ENCODE measurements around the gene AMOTL1. TPM values are rescaled to one million over a fixed set of nuclear protein-coding genes. Genes with fewer than 3 reads are reported as not detected.
"Not testable (repeated sequence)": the region's sequence is repeated elsewhere in the genome, so short reads cannot be mapped to it uniquely, and the experiment has no call there.

Gene AMOTL1
- total RNA-seq, 1 donor from 2014 or later: 38.1 TPM

GRCh38 chr11:94825481-94825880, 57.3 kb downstream of the AMOTL1 start:
- DNase-seq: no peak

- DNase-seq: no peak
Observed at GRCh38 chr11:94826415-94826814, 58.3 kb downstream of the AMOTL1 start.

- no peak for DNase-seq
Observed at GRCh38 chr11:94828088-94828487, 59.9 kb downstream of the AMOTL1 start.

- peak; percentile 15 for DNase-seq
Observed at GRCh38 chr11:94830722-94831510, 62.8 kb downstream of the AMOTL1 start.

- DNase-seq: no peak
Observed at GRCh38 chr11:94831529-94831928, 63.4 kb downstream of the AMOTL1 start.

- no peak for DNase-seq
Observed at GRCh38 chr11:94832604-94833235, 64.6 kb downstream of the AMOTL1 start.

- DNase-seq: peak; percentile 7
Observed at GRCh38 chr11:94834911-94835593, 66.9 kb downstream of the AMOTL1 start.

GRCh38 chr11:94835594-94835927, 67.4 kb downstream of the AMOTL1 start:
- peak; percentile 18 for DNase-seq

GRCh38 chr11:94837317-94837716, 69.2 kb downstream of the AMOTL1 start:
- DNase-seq: no peak

GRCh38 chr11:94838027-94838731, 70.0 kb downstream of the AMOTL1 start:
- DNase-seq: no peak

- DNase-seq: no peak
Observed at GRCh38 chr11:94840209-94840608, 72.1 kb downstream of the AMOTL1 start.

GRCh38 chr11:94844031-94844430, 75.9 kb downstream of the AMOTL1 start:
- DNase-seq: no peak

GRCh38 chr11:94845622-94846021, 77.5 kb downstream of the AMOTL1 start:
- DNase-seq: no peak

GRCh38 chr11:94849839-94850238, 81.7 kb downstream of the AMOTL1 start:
- no peak for DNase-seq

GRCh38 chr11:94851864-94852636, 83.9 kb downstream of the AMOTL1 start:
- DNase-seq: no peak

- DNase-seq: not testable (repeated sequence)
Observed at GRCh38 chr11:94853288-94853687, 85.1 kb downstream of the AMOTL1 start.

GRCh38 chr11:94853836-94854235, 85.7 kb downstream of the AMOTL1 start:
- no peak for DNase-seq

- DNase-seq: no peak
Observed at GRCh38 chr11:94854770-94855633, 86.8 kb downstream of the AMOTL1 start.

- DNase-seq: no peak
Observed at GRCh38 chr11:94855666-94856065, 87.5 kb downstream of the AMOTL1 start.

GRCh38 chr11:94856443-94856842, 88.3 kb downstream of the AMOTL1 start:
- DNase-seq: no peak

- no peak for DNase-seq
Observed at GRCh38 chr11:94857337-94857736, 89.2 kb downstream of the AMOTL1 start.

Measured in dermis blood vessel endothelial cell (primary cell).